ENCODE results near the gene HPS6.

The HPS6 gene

GRCh38 chr10:102085336-102085735 lies 20.2 kb downstream of the HPS6 start:
- H3K27ac ChIP-seq, result no peak overlapping the region
- no peaks in the 10 kb centered on the region for H3K9me3 ChIP-seq (ENCODE audit: severe bottlenecking)
- H3K4me3 ChIP-seq (ENCODE audit: low read depth, low read length), result no peak overlapping the region
- H3K27me3 ChIP-seq (ENCODE audit: insufficient read depth, low read depth, severe bottlenecking), result no peaks in the 10 kb centered on the region
- no peak for DNase-seq
- TF ChIP-seq, protein P1, sequence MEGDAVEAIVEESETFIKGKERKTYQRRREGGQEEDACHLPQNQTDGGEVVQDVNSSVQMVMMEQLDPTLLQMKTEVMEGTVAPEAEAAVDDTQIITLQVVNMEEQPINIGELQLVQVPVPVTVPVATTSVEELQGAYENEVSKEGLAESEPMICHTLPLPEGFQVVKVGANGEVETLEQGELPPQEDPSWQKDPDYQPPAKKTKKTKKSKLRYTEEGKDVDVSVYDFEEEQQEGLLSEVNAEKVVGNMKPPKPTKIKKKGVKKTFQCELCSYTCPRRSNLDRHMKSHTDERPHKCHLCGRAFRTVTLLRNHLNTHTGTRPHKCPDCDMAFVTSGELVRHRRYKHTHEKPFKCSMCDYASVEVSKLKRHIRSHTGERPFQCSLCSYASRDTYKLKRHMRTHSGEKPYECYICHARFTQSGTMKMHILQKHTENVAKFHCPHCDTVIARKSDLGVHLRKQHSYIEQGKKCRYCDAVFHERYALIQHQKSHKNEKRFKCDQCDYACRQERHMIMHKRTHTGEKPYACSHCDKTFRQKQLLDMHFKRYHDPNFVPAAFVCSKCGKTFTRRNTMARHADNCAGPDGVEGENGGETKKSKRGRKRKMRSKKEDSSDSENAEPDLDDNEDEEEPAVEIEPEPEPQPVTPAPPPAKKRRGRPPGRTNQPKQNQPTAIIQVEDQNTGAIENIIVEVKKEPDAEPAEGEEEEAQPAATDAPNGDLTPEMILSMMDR (IDR thresholded peaks at IDR 0.05; ENCODE audit: low read depth, low read length), result no peak
- H3K36me3 ChIP-seq, result no peaks in the 10 kb centered on the region

- Histone ChIP-seq H3K9me3 (ENCODE audit: severe bottlenecking) (no peaks in the 10 kb centered on the region), H3K27ac (no peak overlapping the region), H3K4me3 (ENCODE audit: low read depth, low read length) (no peak overlapping the region), H3K36me3 (no peaks in the 10 kb centered on the region), H3K27me3 (ENCODE audit: insufficient read depth, low read depth, severe bottlenecking) (no peaks in the 10 kb centered on the region)
- DNase-seq, result no peak
- TF ChIP-seq, protein P1 (IDR thresholded peaks at IDR 0.05; ENCODE audit: low read depth, low read length), result no peak
Measured at GRCh38 chr10:102086196-102086595, 21.0 kb downstream of the HPS6 start.

- Histone ChIP-seq H3K4me3 (ENCODE audit: low read depth, low read length) (no peak overlapping the region), H3K36me3 (no peaks in the 10 kb centered on the region), H3K27ac (no peak overlapping the region), H3K9me3 (ENCODE audit: severe bottlenecking) (no peaks in the 10 kb centered on the region), H3K27me3 (ENCODE audit: insufficient read depth, low read depth, severe bottlenecking) (no peaks in the 10 kb centered on the region)
- DNase-seq, result no peak
- TF ChIP-seq, protein P1 (IDR thresholded peaks at IDR 0.05; ENCODE audit: low read depth, low read length), result no peak
Measured at GRCh38 chr10:102090772-102091171, 25.6 kb downstream of the HPS6 start.

- no peak overlapping the region for H3K4me3 ChIP-seq (ENCODE audit: low read depth, low read length)
- no peaks in the 10 kb centered on the region for H3K27me3 ChIP-seq (ENCODE audit: insufficient read depth, low read depth, severe bottlenecking)
- no peaks in the 10 kb centered on the region for H3K9me3 ChIP-seq (ENCODE audit: severe bottlenecking)
- TF ChIP-seq, protein P1 (IDR thresholded peaks at IDR 0.05; ENCODE audit: low read depth, low read length), result no peak
- DNase-seq, result no peak
- no peaks in the 10 kb centered on the region; the same call in 1 of the 2 replicates for H3K36me3 ChIP-seq
- H3K27ac ChIP-seq, result no peak overlapping the region
Measured at GRCh38 chr10:102096449-102096848, 31.3 kb downstream of the HPS6 start.

GRCh38 chr10:102101152-102101551 lies 36.0 kb downstream of the HPS6 start:
- TF ChIP-seq, protein P1 (IDR thresholded peaks at IDR 0.05; ENCODE audit: low read depth, low read length), result peak; percentile 39; the same call in 1 of the 2 replicates
- Histone ChIP-seq H3K4me3 (ENCODE audit: low read depth, low read length) (no peak overlapping the region), H3K27ac (no peak overlapping the region), H3K27me3 (ENCODE audit: insufficient read depth, low read depth, severe bottlenecking) (no peaks in the 10 kb centered on the region), H3K36me3 (peaks cover 2% of the 10 kb centered on the region), H3K9me3 (ENCODE audit: severe bottlenecking) (no peaks in the 10 kb centered on the region)
- no peak for DNase-seq

GRCh38 chr10:102102421-102102820 lies 37.3 kb downstream of the HPS6 start:
- no peaks in the 10 kb centered on the region for H3K27me3 ChIP-seq (ENCODE audit: insufficient read depth, low read depth, severe bottlenecking)
- TF ChIP-seq, protein P1 (IDR thresholded peaks at IDR 0.05; ENCODE audit: low read depth, low read length), result no peak
- no peak overlapping the region for H3K4me3 ChIP-seq (ENCODE audit: low read depth, low read length)
- DNase-seq, result no peak
- no peak overlapping the region for H3K27ac ChIP-seq
- H3K36me3 ChIP-seq, result peaks cover 8% of the 10 kb centered on the region
- H3K9me3 ChIP-seq (ENCODE audit: severe bottlenecking), result no peaks in the 10 kb centered on the region
